NCI-H2107 treated with DMSO at 0.1 percent for 48 hours (cell line): ENCODE measurements around the gene HRH2.
"Not testable (repeated sequence)": the region's sequence is repeated elsewhere in the genome, so short reads cannot be mapped to it uniquely, and the experiment has no call there.

ENCODE experiments used
- DNase-seq: peaks from one replicate; lab custom pipeline; 2025; ENCODE audit not compliant: unreplicated experiment; lab: John Stamatoyannopoulos, UW

The HRH2 gene

GRCh38 chr5:175657593-175658271 is at the start of gene HRH2:
HRH2 (plus strand) TSS chr5:175658071; CDS start chr5:175683234, 25,163 bp downstream.
- DNase-seq: no peak

- DNase-seq: no peak
Measured at GRCh38 chr5:175609526-175609925, 48.3 kb upstream of the HRH2 start.

GRCh38 chr5:175610381-175610780 is 47.5 kb upstream of the HRH2 start:
- no peak for DNase-seq

GRCh38 chr5:175610898-175611297 is 47.0 kb upstream of the HRH2 start:
- DNase-seq: no peak

GRCh38 chr5:175614223-175614815 is 43.6 kb upstream of the HRH2 start:
- DNase-seq: no peak

- DNase-seq: no peak
Measured at GRCh38 chr5:175614861-175615260, 43.0 kb upstream of the HRH2 start.

GRCh38 chr5:175616083-175616482 is 41.8 kb upstream of the HRH2 start:
- DNase-seq: no peak

GRCh38 chr5:175616527-175616926 is 41.3 kb upstream of the HRH2 start:
- not testable (repeated sequence) for DNase-seq

- DNase-seq: no peak
Measured at GRCh38 chr5:175617447-175617846, 40.4 kb upstream of the HRH2 start.

- no peak for DNase-seq
Measured at GRCh38 chr5:175620527-175620926, 37.3 kb upstream of the HRH2 start.

GRCh38 chr5:175621971-175622370 is 35.9 kb upstream of the HRH2 start:
- no peak for DNase-seq

- DNase-seq: no peak
Measured at GRCh38 chr5:175623088-175623487, 34.8 kb upstream of the HRH2 start.

- no peak for DNase-seq
Measured at GRCh38 chr5:175624316-175624715, 33.6 kb upstream of the HRH2 start.

- DNase-seq: no peak
Measured at GRCh38 chr5:175627005-175627404, 30.9 kb upstream of the HRH2 start.

- DNase-seq: no peak
Measured at GRCh38 chr5:175627739-175628138, 30.1 kb upstream of the HRH2 start.

GRCh38 chr5:175628668-175629067 is 29.2 kb upstream of the HRH2 start:
- no peak for DNase-seq

GRCh38 chr5:175629261-175629660 is 28.6 kb upstream of the HRH2 start:
- no peak for DNase-seq

GRCh38 chr5:175629793-175630192 is 28.1 kb upstream of the HRH2 start:
- no peak for DNase-seq

GRCh38 chr5:175635854-175636584 is 21.9 kb upstream of the HRH2 start:
- DNase-seq: no peak

GRCh38 chr5:175638305-175638704 is 19.6 kb upstream of the HRH2 start:
- DNase-seq: no peak

- DNase-seq: no peak
Measured at GRCh38 chr5:175640106-175640775, 17.6 kb upstream of the HRH2 start.

- no peak for DNase-seq
Measured at GRCh38 chr5:175642998-175643397, 14.9 kb upstream of the HRH2 start.
